LNCaP clone FGC (cell line): ENCODE measurements around the gene CDK6.

Experiments
- DNase-seq: peaks from one replicate; pipeline ENCODE4 v3.0.0-alpha.2; 2011; ENCODE audit warnings: low read depth
- H3K4me3 ChIP-seq: 2 replicates; pipeline ENCODE4 v1.5.1; 2011; ENCODE audit warnings: mild to moderate bottlenecking, low read depth, low read length, control low read depth
- TF ChIP-seq, protein P1 (sequence below): IDR thresholded peaks from 2 replicates; pipeline ENCODE4 v1.5.1; 2012; ENCODE audit warnings: mild to moderate bottlenecking; ENCODE audit not compliant: control insufficient read depth, insufficient read depth; ENCODE audit errors: extremely low read depth

The CDK6 gene

DNA sequence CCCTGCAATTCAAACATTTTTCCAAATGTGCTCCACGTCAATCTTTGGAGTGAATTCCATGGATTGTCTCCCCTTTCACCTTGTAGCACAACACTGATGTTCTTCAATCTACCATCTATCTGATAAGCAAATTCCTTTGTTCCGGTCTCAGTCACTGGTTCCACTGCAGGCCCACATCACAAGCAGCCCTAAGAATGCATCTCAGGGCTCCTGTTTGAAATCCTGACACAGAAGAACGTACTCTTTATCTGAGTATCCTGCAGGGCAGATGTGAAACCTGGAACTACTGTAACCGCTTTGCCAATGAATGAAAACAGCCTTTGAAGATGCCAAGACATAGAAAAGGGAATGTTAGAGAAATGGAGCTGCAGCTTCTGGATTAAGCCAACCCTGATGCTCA is 183.2 kb downstream of the CDK6 start:
- DNase-seq, result no peak
- no peak overlapping the region for H3K4me3 ChIP-seq
- TF ChIP-seq, protein P1, sequence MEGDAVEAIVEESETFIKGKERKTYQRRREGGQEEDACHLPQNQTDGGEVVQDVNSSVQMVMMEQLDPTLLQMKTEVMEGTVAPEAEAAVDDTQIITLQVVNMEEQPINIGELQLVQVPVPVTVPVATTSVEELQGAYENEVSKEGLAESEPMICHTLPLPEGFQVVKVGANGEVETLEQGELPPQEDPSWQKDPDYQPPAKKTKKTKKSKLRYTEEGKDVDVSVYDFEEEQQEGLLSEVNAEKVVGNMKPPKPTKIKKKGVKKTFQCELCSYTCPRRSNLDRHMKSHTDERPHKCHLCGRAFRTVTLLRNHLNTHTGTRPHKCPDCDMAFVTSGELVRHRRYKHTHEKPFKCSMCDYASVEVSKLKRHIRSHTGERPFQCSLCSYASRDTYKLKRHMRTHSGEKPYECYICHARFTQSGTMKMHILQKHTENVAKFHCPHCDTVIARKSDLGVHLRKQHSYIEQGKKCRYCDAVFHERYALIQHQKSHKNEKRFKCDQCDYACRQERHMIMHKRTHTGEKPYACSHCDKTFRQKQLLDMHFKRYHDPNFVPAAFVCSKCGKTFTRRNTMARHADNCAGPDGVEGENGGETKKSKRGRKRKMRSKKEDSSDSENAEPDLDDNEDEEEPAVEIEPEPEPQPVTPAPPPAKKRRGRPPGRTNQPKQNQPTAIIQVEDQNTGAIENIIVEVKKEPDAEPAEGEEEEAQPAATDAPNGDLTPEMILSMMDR, result no peak

DNA sequence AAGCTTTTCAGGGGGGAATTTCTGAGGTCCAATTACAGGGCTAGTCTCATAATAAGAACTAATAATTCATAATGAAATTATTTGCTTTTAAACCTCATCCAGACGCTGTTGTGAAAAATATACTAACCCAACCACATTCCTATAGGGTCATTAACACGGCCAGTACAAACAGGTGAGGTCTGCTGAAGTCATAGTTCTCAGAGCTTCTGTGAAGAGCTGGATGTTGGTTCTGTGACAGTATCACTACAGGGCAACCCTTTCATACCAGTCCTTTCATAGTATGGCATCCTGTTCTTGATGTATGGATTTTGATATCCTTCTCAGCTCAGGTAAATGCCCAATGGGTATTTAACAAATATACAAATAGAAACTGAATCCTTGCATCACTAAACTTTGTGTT is 183.8 kb downstream of the CDK6 start:
- TF ChIP-seq, protein P1, result no peak
- H3K4me3 ChIP-seq, result no peak overlapping the region
- DNase-seq, result no peak

DNA sequence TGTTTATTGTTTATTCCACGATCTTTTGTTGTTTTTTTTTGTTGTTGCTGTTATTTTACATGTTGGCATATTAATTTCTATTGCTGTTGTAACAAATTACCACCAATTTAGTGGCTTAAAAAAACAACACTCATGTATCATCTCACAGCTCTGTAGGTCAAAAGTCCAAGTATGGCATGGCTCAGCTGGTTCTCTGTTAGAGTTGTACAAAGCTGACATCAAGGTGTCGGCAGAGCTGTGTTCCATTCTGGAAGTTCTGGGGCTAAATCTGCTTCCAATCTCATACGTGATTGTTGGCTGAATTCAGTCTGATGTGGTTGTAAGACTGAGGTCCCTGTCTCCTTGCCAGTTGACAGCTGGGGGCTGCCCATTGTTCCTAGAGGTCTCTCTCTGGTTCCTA is 186.0 kb downstream of the CDK6 start:
- no peak for DNase-seq
- no peak overlapping the region for H3K4me3 ChIP-seq
- TF ChIP-seq, protein P1, result no peak

DNA sequence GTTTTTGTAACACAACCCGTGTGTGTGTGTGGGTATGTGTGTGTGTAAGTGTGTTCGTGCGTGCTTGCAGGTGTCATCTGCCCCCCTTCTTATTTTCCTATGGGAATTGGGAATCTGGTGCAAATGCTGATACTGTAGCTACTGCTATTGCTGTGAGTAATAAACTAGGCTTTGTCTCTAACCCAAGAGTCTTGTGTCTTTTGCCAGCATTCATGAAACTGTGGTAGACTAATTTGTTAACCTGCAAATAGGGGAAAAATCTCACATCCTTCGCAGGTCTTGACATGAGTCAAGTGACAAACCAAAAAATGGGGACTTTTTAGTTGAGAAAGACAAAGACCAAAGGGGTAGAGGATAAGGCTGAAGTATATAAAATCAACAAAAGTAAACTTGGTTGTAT is 188.3 kb downstream of the CDK6 start:
- DNase-seq, result no peak
- TF ChIP-seq, protein P1, result no peak
- H3K4me3 ChIP-seq, result no peak overlapping the region

DNA sequence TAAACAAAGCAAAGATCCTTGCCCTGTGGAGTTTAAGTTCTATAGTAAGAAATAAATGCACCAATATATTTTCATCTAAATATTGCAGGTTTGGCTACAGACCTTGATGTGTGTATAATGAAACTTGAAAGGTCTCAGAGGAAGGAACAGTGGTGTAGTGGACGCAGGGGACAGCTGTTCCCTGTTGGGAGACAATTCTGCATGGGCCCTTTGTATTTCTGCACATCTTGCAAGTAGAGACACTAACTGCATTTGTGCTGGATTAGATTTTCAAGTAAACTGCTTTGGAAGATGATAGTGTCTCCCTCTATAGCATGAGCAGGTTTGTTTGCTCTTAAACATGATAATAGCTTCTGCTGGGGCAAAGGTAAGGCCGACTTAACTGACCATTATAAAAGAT is 188.7 kb downstream of the CDK6 start:
- H3K4me3 ChIP-seq, result no peak overlapping the region
- TF ChIP-seq, protein P1, result no peak
- DNase-seq, result no peak

DNA sequence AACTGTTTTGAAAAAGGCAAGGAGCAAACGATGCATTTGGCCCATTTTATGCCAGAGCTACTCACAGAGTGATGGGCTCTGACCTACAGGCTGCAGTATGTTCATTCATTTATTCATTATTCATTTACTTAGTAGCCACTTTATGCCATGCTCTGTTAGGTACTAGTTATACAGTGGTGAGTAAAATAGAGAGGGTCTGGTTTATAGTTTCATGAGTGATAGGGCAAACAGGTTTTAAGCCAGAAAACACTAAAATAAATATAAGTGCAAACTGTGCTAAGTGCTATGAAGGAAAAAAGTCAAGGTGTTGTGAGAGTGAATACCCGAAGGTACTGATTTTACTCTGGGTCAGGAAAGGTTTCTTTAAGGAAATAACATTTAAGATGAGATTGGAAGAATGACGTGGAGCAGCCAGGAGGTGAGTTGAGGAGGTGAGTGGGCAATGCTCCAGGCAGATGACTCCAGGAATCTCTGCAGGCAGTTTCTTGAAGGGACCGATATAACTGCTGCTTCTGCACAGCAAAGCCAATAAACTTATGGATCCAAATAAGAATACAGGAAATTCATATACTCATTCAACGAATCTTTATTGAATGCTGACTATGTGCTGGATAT is 189.3 kb downstream of the CDK6 start:
- TF ChIP-seq, protein P1, result no peak
- DNase-seq, result no peak
- H3K4me3 ChIP-seq, result no peak overlapping the region

DNA sequence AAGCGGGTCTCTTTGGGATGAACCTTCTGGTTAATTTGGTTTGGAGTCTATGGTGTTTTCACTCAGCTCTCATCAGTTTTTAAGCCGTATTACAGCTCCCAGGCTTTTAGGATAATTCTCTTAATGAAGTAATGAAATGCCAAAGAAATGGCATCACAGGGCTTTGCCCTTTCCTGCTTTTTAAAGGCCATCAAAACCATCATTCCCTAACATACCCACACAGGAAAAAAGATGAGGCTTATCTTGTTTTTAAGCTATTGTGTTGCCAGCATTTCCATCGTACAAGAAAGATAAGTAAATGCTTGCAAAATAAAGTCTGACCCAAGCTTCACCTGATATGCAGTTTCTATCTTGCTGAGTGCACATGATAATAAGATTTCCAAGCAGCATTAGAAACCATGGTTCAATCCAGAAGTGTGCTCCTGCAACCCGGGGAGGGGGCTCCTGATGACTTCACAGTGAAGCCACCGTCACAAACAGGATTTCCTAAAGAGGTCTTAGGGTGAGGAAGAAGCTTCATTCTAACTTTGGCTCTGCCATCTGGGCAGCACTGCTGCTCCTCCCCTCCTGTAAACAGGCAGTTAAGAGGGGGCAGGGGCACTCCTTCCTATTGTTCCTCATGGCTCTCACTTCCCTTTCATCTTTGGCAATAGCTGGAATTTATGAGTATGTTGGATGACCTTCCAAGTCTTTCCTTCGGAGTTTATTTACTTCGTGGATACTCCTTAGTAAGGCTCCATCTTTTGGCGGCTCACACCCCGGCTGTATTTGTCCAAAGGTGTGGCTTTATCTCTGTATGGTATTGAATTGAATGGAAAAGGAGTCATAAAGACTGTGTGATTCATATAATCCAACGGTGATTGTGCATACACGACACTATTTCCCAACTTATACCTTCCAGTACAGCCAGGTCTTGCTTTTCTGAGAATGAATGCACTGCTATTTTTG is 191.0 kb downstream of the CDK6 start:
- DNase-seq, result no peak
- TF ChIP-seq, protein P1, result no peak
- no peak overlapping the region for H3K4me3 ChIP-seq
